Fibroblast of skin of right biceps (primary cell): ENCODE results near the gene ACTN3.
A peak's percentile ranks its signal among the peaks of the same experiment; 100 is the strongest.

Experiments
- DNase-seq: peaks from one replicate; pipeline ENCODE4 v3.0.0-alpha.2; 2013

Gene ACTN3

GRCh38 chr11:66545701-66546367 lies 869 bp upstream of the ACTN3 start, which contains the start of gene ZDHHC24:
Gene ZDHHC24 (minus strand): TSS chr11:66546048. CDS start chr11:66546003, 45 bp downstream.
- peak; percentile 97 for DNase-seq

GRCh38 chr11:66546966-66547661 lies 411 bp downstream of the ACTN3 start:
- no peak for DNase-seq

GRCh38 chr11:66547662-66548009 lies 933 bp downstream of the ACTN3 start:
- no peak for DNase-seq

- DNase-seq = no peak
These were observed 1.3 kb downstream of the ACTN3 start for GRCh38 chr11:66548041-66548440.

- DNase-seq = no peak
These were observed 2.3 kb downstream of the ACTN3 start for GRCh38 chr11:66548774-66549630.

- no peak for DNase-seq
These were observed 3.0 kb downstream of the ACTN3 start for GRCh38 chr11:66549696-66550095.

- no peak for DNase-seq
These were observed 4.2 kb downstream of the ACTN3 start for GRCh38 chr11:66550887-66551286.

GRCh38 chr11:66554602-66555001 lies 7.9 kb downstream of the ACTN3 start:
- DNase-seq = no peak

GRCh38 chr11:66555416-66555815 lies 8.7 kb downstream of the ACTN3 start:
- no peak for DNase-seq

- no peak for DNase-seq
These were observed 9.4 kb downstream of the ACTN3 start for GRCh38 chr11:66556086-66556485.

GRCh38 chr11:66557733-66558326 lies 11.1 kb downstream of the ACTN3 start:
- no peak for DNase-seq

- DNase-seq = peak; percentile 22
These were observed 12.6 kb downstream of the ACTN3 start for GRCh38 chr11:66559142-66559865.

- DNase-seq = no peak
These were observed 13.4 kb downstream of the ACTN3 start for GRCh38 chr11:66559866-66560676.

- DNase-seq = no peak
These were observed 14.7 kb downstream of the ACTN3 start for GRCh38 chr11:66561178-66561974.

GRCh38 chr11:66561975-66562248 lies 15.2 kb downstream of the ACTN3 start:
- no peak for DNase-seq

- DNase-seq = no peak
These were observed 15.6 kb downstream of the ACTN3 start for GRCh38 chr11:66562275-66562674.

- no peak for DNase-seq
These were observed 16.3 kb downstream of the ACTN3 start for GRCh38 chr11:66562907-66563583.

GRCh38 chr11:66563832-66564231 lies 17.1 kb downstream of the ACTN3 start:
- no peak for DNase-seq

GRCh38 chr11:66564538-66564937 lies 17.8 kb downstream of the ACTN3 start:
- no peak for DNase-seq

- DNase-seq = no peak
These were observed 18.3 kb downstream of the ACTN3 start for GRCh38 chr11:66564984-66565383.
